IMR-90 (cell line): ENCODE measurements around the gene SBNO1. TPM values are rescaled to one million over a fixed set of nuclear protein-coding genes. Genes with fewer than 3 reads are reported as not detected.
"Not testable (repeated sequence)": the region's sequence is repeated elsewhere in the genome, so short reads cannot be mapped to it uniquely, and the experiment has no call there.

Experiments
- ATAC-seq: fragments of 200-7000 bp; cut with Tn5 transposase; 2 replicates; pipeline ENCODE4 v1.9.1; 2020; ENCODE audit warnings: low read depth, mild to moderate bottlenecking, moderate library complexity
- BruUV-seq: library from RNA; stranded (reverse); fragments of 400-500 nt; replicated peaks from 2 replicates; lab custom pipeline; 2021; lab: Mats Ljungman, UMichigan
- CTCF ChIA-PET: fragments of 300-600 bp; formaldehyde crosslinking; extraction: SDS; loops from one replicate; lab custom pipeline; 2021; ENCODE audit warnings: antibody characterized with exemption; lab: Yijun Ruan, JAX
- POLR2A ChIA-PET: fragments of 300-600 bp; sonication (Branson Sonifier 250); formaldehyde crosslinking; loops from one replicate; lab custom pipeline; 2022; ENCODE audit warnings: antibody characterized with exemption; ENCODE audit not compliant: unreplicated experiment; lab: Charles Lee
- DNase-seq: peaks from one replicate; pipeline ENCODE4 v3.0.0; 2013
- H2AFZ ChIP-seq: replicated peaks from 2 replicates; pipeline ENCODE3; 2013; ENCODE audit warnings: low read length, mild to moderate bottlenecking; ENCODE audit not compliant: poor library complexity
- H2AK5ac ChIP-seq: 2 replicates; pipeline ENCODE4 v1.6.1; 2013; ENCODE audit warnings: low read depth, low read length, inconsistent platforms
- H2AK9ac ChIP-seq: replicated peaks from 2 replicates; pipeline ENCODE3; 2013; ENCODE audit warnings: mild to moderate bottlenecking, low read depth, low read length, moderate library complexity; ENCODE audit not compliant: poor library complexity
- H2BK120ac ChIP-seq: 2 replicates; pipeline ENCODE4 v1.6.1; 2013; ENCODE audit warnings: low read depth, low read length, inconsistent platforms
- H2BK15ac ChIP-seq: 3 replicates; pipeline ENCODE4 v1.6.1; 2013; ENCODE audit warnings: low read depth, low read length, inconsistent platforms
- H2BK20ac ChIP-seq: 2 replicates; pipeline ENCODE4 v1.6.1; 2013; ENCODE audit warnings: low read depth, mild to moderate bottlenecking, inconsistent platforms, low read length, moderate library complexity
- H2BK5ac ChIP-seq: 2 replicates; pipeline ENCODE4 v1.6.1; 2013; ENCODE audit warnings: mild to moderate bottlenecking, low read depth, low read length, inconsistent platforms; ENCODE audit not compliant: poor library complexity, severe bottlenecking
- H3K14ac ChIP-seq: replicated peaks from 2 replicates; pipeline ENCODE4 v1.6.1; 2013; ENCODE audit warnings: low read depth, low read length, inconsistent platforms
- H3K18ac ChIP-seq: 2 replicates; pipeline ENCODE4 v1.6.1; 2013; ENCODE audit warnings: low read depth, low read length, control low read depth
- H3K23ac ChIP-seq: 2 replicates; pipeline ENCODE4 v1.6.1; 2013; ENCODE audit warnings: low read depth, low read length, inconsistent platforms
- H3K27ac ChIP-seq: 2 replicates; pipeline ENCODE4 v1.5.1; 2013; ENCODE audit warnings: mild to moderate bottlenecking, control low read depth, low read length; ENCODE audit not compliant: insufficient read depth
- H3K27me3 ChIP-seq: 2 replicates; pipeline ENCODE4 v1.6.1; 2013; ENCODE audit warnings: low read length; ENCODE audit not compliant: control insufficient read depth, insufficient read depth
- H3K36me3 ChIP-seq: 2 replicates; pipeline ENCODE4 v1.6.1; 2013; ENCODE audit warnings: low read length, mixed read lengths; ENCODE audit not compliant: control insufficient read depth, insufficient read depth
- H3K4ac ChIP-seq: 2 replicates; pipeline ENCODE4 v1.6.1; 2013; ENCODE audit warnings: low read depth, low read length, inconsistent platforms
- H3K4me1 ChIP-seq: 2 replicates; pipeline ENCODE4 v1.6.1; 2013; ENCODE audit warnings: low read length, mixed read lengths; ENCODE audit not compliant: control insufficient read depth, insufficient read depth
- H3K4me2 ChIP-seq: 2 replicates; pipeline ENCODE4 v1.6.1; 2013; ENCODE audit warnings: low read depth, mild to moderate bottlenecking, control low read depth, low read length, moderate library complexity
- H3K4me3 ChIP-seq: 2 replicates; pipeline ENCODE4 v1.5.1; 2013; ENCODE audit warnings: low read depth, mild to moderate bottlenecking, control low read depth, low read length, moderate library complexity; ENCODE audit not compliant: insufficient read depth
- H3K56ac ChIP-seq: 2 replicates; pipeline ENCODE4 v1.6.1; 2013; ENCODE audit warnings: low read length, inconsistent platforms; ENCODE audit not compliant: insufficient read depth; ENCODE audit errors: extremely low read depth
- H3K79me1 ChIP-seq, 2 experiments: 2 replicates each; pipeline ENCODE4 v1.6.1; 2013; ENCODE audit warnings: low read length in 2 of 2, inconsistent platforms in 1 of 2, low read depth in 1 of 2
- H3K9ac ChIP-seq: 2 replicates; pipeline ENCODE4 v1.6.1; 2013; ENCODE audit warnings: low read depth, low read length, control low read depth
- H3K9me1 ChIP-seq: 2 replicates; pipeline ENCODE4 v1.6.1; 2013; ENCODE audit warnings: low read length, inconsistent platforms; ENCODE audit not compliant: insufficient read depth
- H3K9me3 ChIP-seq: 2 replicates; pipeline ENCODE4 v1.6.1; 2013; ENCODE audit warnings: low read length; ENCODE audit not compliant: control insufficient read depth, insufficient read depth
- H4K20me1 ChIP-seq: 2 replicates; pipeline ENCODE4 v1.6.1; 2013; ENCODE audit warnings: low read length, inconsistent platforms; ENCODE audit not compliant: insufficient read depth
- H4K5ac ChIP-seq: 2 replicates; pipeline ENCODE4 v1.6.1; 2013; ENCODE audit warnings: mild to moderate bottlenecking, low read depth, low read length, control low read depth
- H4K8ac ChIP-seq, 2 experiments: 2 replicates each; pipeline ENCODE4 v1.6.1; 2013; ENCODE audit warnings: low read depth in 2 of 2, low read length in 2 of 2, control low read depth in 1 of 2, inconsistent platforms in 1 of 2
- H4K91ac ChIP-seq: 2 replicates; pipeline ENCODE4 v1.6.1; 2013; ENCODE audit warnings: low read depth, low read length, inconsistent platforms; ENCODE audit not compliant: insufficient read depth
- MAFK ChIP-seq: IDR thresholded peaks from 2 replicates; pipeline ENCODE4 v1.6.1; 2012; ENCODE audit warnings: low read depth, low read length, improper control_type of control experiment
- WGBS, 2 experiments: methylation state at CpG; one replicate each; pipeline versions ENCODE4 v1.1.5 to v1.1.7; 2013; ENCODE audit warnings: missing lambda C conversion rate in 2 of 2; ENCODE audit not compliant: insufficient read length in 1 of 2; ENCODE audit errors: extremely low coverage in 2 of 2; 5-methylcytosine and 5-hydroxymethylcytosine counted together
- dilution Hi-C: fragments of 300-500 bp; cut with HindIII; formaldehyde crosslinking; loops from one replicate; pipeline ENCODE4 v1.14.3; 2018; ENCODE audit warnings: low sequenced_read_pairs; ENCODE audit not compliant: unreplicated experiment
- in situ Hi-C: fragments of 300-500 bp; cut with MboI; formaldehyde crosslinking; loops from 3 replicates; pipeline ENCODE4 v1.14.3; 2019; ENCODE audit warnings: low sequenced_read_pairs, inconsistent platforms, mixed read lengths
- intact Hi-C: fragments of 100-400 bp; cut with micrococcal nuclease; formaldehyde crosslinking; loops from 2 replicates; pipeline ENCODE4 v1.10.0; 2022
- polyA plus RNA-seq, 3 experiments: library from polyadenylated mRNA; depleted of rRNA; stranded (reverse); fragments of >200 nt; gene quantifications; 2 replicates each; pipeline ENCODE4 v1.2.3, GENCODE V29; 2012; ENCODE audit warnings: low replicate concordance in 1 of 3
- total RNA-seq: library from RNA; depleted of rRNA; stranded (reverse); fragments of >200 nt; gene quantifications from 2 replicates; pipeline ENCODE4 v1.2.3, GENCODE V29; 2012

Gene SBNO1
- total and polyA plus RNA-seq, 2 of the 4 experiments (the other 2 are of a cell fraction) = 5.3 to 24.9 TPM

DNA sequence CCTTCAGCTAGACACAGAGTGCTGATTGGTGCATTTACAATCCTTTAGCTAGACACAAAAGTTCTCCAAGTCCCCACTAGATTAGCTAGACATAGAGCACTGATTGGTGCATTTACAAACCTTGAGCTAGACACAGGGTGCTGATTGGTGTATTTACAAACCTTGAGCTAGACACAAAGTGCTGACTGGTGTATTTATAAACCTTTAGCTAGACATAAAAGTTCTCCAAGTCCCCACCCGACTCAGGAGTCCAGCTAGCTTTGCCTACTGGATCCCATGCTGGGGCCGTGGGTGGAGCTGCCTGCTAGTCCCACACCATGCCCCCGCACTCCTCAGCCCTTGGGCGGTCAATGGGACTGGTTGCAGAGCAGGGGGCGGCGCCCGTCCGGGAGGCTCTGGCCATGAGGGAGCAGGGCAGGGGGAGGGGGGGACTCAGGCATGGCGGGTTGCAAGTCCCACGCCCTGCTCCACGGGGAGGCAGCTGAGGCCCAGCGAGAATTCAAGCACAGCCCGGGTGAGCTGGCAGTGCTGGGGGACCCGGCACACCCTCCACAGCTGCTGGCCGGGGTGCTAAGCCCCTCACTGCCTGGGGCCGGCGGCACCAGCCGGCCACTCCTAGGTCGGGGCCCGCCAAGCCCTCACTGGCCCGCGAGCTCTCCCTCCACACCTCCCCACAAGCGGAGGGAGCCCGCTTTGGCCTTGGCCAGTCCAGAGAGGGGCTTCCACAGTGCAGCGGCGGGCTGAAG is 115.5 kb downstream of the SBNO1 start:
- H3K4me2 ChIP-seq, DNase-seq, H4K91ac ChIP-seq, H2BK20ac ChIP-seq, H3K9me1 ChIP-seq, H2AK9ac ChIP-seq, H2BK15ac ChIP-seq, H3K23ac ChIP-seq, H2BK120ac ChIP-seq, intact Hi-C loops, H3K14ac ChIP-seq, H4K5ac ChIP-seq, H2AFZ ChIP-seq, POLR2A ChIA-PET, in situ Hi-C loops, H3K4me1 ChIP-seq, H3K4ac ChIP-seq, BruUV-seq, H3K9me3 ChIP-seq, H3K27ac ChIP-seq, H3K4me3 ChIP-seq, CTCF ChIA-PET, H3K27me3 ChIP-seq, H4K8ac ChIP-seq, H3K9ac ChIP-seq, H2AK5ac ChIP-seq, H2BK5ac ChIP-seq, H3K18ac ChIP-seq, ATAC-seq, H3K56ac ChIP-seq: not testable (repeated sequence)
- TF ChIP-seq MAFK = peak; percentile 28
- peaks cover 15% of the 10 kb centered on the region for H3K36me3 ChIP-seq
- dilution Hi-C loops = loop anchor here (25.0 kb wide), 1 partner anchor 262 kb away; the partner anchor contains the start of genes ARL6IP4 and OGFOD2
- peaks cover 26% of the 10 kb centered on the region for H4K20me1 ChIP-seq
- H3K79me1 ChIP-seq = peaks cover 22 to 56% of the 10 kb centered on the region in 2 experiments
- WGBS, 2 experiments = 100% methylated on average over 7 of the region's 26 CpGs; no CpG with 5 or more reads in 1 of the 2 experiments

DNA sequence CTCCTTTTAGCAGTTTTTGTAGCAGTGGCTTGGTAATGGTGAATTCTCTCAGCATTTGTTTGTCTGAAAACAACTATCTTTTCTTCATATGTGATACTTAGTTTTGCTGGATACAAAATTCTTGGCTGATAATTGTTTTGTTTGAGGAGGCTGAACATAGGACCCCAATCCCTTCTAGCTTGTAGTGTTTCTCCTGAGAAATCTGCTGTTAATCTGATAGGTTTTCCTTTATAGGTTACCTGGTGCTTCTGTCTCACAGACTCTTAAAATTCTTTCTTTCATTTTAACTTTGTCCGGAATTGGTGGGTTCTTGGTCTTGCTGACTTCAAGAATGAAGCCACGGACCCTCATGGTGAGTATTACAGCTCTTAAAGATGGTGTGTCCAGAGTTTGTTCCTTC is 116.5 kb downstream of the SBNO1 start:
- H2AK5ac ChIP-seq, ATAC-seq, H4K5ac ChIP-seq, H3K9me3 ChIP-seq, H3K9ac ChIP-seq, H3K23ac ChIP-seq, H3K27ac ChIP-seq, POLR2A ChIA-PET, CTCF ChIA-PET, BruUV-seq, DNase-seq, H3K4me2 ChIP-seq, H4K8ac ChIP-seq, H3K18ac ChIP-seq, intact Hi-C loops, H3K4me1 ChIP-seq, H3K4me3 ChIP-seq, H3K4ac ChIP-seq, H2BK5ac ChIP-seq, H3K9me1 ChIP-seq, H3K14ac ChIP-seq, H2BK120ac ChIP-seq, H3K36me3 ChIP-seq, H2AK9ac ChIP-seq, in situ Hi-C loops, H3K27me3 ChIP-seq, H2BK20ac ChIP-seq, H4K91ac ChIP-seq, H2BK15ac ChIP-seq, H3K56ac ChIP-seq, H2AFZ ChIP-seq: not testable (repeated sequence)
- dilution Hi-C loops = loop anchor here (25.0 kb wide), 1 partner anchor 261 kb away; the partner anchor contains the start of genes ARL6IP4 and OGFOD2
- WGBS, 2 experiments = no CpG with 5 or more reads among the region's 2 CpGs
- peaks cover 24 to 51% of the 10 kb centered on the region in 2 experiments for H3K79me1 ChIP-seq
- peaks cover 20% of the 10 kb centered on the region for H4K20me1 ChIP-seq
